Measurements from ENCODE around the gene KDM3B.

- no peak for TF ChIP-seq POLR2A (IDR thresholded peaks at IDR 0.05)
- TF ChIP-seq, protein P1, sequence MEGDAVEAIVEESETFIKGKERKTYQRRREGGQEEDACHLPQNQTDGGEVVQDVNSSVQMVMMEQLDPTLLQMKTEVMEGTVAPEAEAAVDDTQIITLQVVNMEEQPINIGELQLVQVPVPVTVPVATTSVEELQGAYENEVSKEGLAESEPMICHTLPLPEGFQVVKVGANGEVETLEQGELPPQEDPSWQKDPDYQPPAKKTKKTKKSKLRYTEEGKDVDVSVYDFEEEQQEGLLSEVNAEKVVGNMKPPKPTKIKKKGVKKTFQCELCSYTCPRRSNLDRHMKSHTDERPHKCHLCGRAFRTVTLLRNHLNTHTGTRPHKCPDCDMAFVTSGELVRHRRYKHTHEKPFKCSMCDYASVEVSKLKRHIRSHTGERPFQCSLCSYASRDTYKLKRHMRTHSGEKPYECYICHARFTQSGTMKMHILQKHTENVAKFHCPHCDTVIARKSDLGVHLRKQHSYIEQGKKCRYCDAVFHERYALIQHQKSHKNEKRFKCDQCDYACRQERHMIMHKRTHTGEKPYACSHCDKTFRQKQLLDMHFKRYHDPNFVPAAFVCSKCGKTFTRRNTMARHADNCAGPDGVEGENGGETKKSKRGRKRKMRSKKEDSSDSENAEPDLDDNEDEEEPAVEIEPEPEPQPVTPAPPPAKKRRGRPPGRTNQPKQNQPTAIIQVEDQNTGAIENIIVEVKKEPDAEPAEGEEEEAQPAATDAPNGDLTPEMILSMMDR (IDR thresholded peaks at IDR 0.05): no peak
These were observed 116.6 kb downstream of the KDM3B start for GRCh38 chr5:138468966-138469539.

All from tibial nerve (tissue), 3 donors.